ENCODE results near the gene GABARAP.

Gene GABARAP

DNA sequence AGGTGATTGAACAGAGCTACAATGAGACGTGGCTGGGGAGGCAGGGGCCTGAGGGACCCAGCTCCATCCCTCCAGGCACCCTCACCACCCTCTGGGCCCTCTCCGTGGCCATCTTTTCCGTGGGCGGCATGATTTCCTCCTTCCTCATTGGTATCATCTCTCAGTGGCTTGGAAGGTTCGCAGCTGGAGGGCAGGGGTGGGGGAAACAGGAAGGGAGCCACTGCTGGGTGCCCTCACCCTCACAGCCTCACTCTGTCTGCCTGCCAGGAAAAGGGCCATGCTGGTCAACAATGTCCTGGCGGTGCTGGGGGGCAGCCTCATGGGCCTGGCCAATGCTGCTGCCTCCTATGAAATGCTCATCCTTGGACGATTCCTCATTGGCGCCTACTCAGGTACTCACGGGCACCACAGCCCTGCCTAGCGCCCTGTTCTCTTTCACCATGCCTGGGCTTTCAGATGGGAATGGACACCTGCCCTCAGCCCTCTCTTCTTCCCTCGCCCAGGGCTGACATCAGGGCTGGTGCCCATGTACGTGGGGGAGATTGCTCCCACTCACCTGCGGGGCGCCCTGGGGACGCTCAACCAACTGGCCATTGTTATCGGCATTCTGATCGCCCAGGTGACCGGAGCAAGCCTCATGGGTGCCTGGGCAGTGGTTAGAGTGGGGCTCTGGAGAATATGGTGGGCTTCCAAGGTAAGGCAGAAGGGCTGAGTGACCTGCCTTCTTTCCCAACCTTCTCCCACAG, 41.4 kb upstream of the GABARAP start:
- TF ChIP-seq, protein P1, sequence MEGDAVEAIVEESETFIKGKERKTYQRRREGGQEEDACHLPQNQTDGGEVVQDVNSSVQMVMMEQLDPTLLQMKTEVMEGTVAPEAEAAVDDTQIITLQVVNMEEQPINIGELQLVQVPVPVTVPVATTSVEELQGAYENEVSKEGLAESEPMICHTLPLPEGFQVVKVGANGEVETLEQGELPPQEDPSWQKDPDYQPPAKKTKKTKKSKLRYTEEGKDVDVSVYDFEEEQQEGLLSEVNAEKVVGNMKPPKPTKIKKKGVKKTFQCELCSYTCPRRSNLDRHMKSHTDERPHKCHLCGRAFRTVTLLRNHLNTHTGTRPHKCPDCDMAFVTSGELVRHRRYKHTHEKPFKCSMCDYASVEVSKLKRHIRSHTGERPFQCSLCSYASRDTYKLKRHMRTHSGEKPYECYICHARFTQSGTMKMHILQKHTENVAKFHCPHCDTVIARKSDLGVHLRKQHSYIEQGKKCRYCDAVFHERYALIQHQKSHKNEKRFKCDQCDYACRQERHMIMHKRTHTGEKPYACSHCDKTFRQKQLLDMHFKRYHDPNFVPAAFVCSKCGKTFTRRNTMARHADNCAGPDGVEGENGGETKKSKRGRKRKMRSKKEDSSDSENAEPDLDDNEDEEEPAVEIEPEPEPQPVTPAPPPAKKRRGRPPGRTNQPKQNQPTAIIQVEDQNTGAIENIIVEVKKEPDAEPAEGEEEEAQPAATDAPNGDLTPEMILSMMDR (IDR thresholded peaks at IDR 0.05; ENCODE audit: low read depth, low read length): no peak
- H3K4me3 ChIP-seq (replicated peaks in 1 of 2; ENCODE audit: low read depth in 2 of 2, low read length in 2 of 2): no peak overlapping the region
- DNase-seq (ENCODE audit: low read depth in 2 of 2): no peak

DNA sequence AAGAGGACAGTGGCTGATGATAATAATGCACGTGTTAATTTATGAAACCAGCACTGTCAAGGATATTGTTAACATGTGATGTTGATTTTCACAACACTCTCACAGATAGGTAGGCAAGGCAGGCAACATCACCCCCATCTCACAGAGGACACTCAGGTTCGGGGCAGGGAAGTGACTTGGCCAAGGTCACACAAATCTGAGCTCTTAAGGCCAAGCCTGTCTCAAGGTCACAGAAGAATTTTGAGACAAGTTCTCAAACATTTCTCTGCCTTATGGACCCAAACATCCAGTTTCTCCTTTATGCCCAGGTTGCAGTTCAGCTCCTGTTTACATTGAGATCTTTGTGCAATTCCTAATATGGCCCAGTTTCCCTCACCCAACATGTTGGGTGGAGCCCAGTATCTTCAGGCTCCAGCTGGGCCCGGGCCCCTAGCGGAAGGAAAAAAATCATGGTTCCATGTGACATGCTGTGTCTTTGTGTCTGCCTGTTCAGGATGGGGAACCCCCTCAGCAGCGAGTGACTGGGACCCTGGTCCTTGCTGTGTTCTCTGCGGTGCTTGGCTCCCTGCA, 40.6 kb upstream of the GABARAP start:
- no peak overlapping the region for H3K4me3 ChIP-seq (replicated peaks in 1 of 2; ENCODE audit: low read depth in 2 of 2, low read length in 2 of 2)
- TF ChIP-seq, protein P1 (IDR thresholded peaks at IDR 0.05; ENCODE audit: low read depth, low read length): peak; percentile 5
- DNase-seq (ENCODE audit: low read depth in 2 of 2): no peak

DNA sequence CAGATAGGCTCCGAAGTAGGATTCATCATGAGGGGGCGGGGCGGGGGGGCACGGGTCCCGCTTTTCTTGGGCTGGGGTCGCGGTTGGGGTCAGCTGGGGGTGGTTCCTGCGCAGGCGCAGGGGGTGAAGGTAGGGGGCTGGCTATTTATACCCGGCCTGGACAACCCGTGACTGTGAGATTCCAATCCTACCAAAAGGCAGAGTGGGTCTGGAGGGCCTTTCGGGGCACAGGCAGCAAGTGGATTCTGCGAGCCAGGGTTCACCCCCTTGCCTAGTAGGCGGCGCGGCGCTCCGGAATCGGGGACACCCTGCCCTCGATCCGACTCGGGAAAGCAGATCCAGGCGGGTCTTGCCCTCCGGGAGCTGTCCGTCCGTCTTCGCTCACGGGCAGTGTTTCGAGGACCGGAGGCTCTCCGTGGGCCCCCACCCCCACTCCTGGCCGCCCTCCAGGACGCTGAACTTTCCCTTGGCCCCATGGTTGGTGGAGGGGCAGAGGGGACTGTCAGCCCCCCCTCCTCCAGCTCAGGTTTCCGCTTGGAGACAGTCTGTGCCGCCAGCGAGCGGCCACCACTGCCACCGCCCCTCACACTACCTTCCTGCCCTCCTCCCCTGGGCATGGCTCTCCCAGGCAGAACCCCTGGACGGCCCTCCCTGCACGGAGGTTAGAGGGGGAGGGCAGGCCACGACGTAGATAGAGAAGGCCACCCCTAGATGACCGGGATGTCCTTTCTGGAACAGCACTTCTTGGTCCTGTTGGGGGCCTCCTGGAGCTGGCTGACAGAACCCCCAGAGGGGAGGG, 39.9 kb upstream of the GABARAP start:
- TF ChIP-seq, protein P1 (IDR thresholded peaks at IDR 0.05; ENCODE audit: low read depth, low read length): no peak
- DNase-seq (ENCODE audit: low read depth in 2 of 2): no peak
- H3K4me3 ChIP-seq (replicated peaks in 1 of 2; ENCODE audit: low read depth in 2 of 2, low read length in 2 of 2): peak overlapping the region; percentile 48 to 52

DNA sequence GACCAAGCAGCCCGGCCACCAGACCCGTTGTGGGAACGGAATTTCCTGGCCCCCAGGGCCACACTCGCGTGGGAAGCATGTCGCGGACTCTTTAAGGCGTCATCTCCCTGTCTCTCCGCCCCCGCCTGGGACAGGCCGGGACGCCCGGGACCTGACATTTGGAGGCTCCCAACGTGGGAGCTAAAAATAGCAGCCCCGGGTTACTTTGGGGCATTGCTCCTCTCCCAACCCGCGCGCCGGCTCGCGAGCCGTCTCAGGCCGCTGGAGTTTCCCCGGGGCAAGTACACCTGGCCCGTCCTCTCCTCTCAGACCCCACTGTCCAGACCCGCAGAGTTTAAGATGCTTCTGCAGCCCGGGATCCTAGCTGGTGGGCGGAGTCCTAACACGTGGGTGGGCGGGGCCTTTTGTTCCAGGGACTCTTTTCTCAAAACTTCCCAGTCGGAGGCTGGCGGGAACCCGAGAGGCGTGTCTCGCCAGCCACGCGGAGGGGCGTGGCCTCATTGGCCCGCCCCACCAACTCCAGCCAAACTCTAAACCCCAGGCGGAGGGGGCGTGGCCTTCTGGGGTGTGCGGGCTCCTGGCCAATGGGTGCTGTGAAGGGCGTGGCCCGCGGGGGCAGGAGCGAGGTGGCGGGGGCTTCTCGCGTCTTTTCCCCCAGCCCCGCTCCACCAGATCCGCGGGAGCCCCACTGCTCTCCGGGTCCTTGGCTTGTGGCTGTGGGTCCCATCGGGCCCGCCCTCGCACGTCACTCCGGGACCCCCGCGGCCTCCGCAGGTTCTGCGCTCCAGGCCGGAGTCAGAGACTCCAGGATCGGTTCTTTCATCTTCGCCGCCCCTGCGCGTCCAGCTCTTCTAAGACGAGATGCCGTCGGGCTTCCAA, 39.1 kb upstream of the GABARAP start, which contains the start of gene SLC2A4:
SLC2A4 (plus strand) TSS at position 645 of the 879 bp plus-strand sequence; CDS start at position 862, 217 bp downstream.
- peak within 1 kb of the TSS; percentile 48 to 52 for H3K4me3 ChIP-seq (replicated peaks in 1 of 2; ENCODE audit: low read depth in 2 of 2, low read length in 2 of 2)
- TF ChIP-seq, protein P1 (IDR thresholded peaks at IDR 0.05; ENCODE audit: low read depth, low read length): no peak
- peak; percentile 95 to 96 for DNase-seq (ENCODE audit: low read depth in 2 of 2)

DNA sequence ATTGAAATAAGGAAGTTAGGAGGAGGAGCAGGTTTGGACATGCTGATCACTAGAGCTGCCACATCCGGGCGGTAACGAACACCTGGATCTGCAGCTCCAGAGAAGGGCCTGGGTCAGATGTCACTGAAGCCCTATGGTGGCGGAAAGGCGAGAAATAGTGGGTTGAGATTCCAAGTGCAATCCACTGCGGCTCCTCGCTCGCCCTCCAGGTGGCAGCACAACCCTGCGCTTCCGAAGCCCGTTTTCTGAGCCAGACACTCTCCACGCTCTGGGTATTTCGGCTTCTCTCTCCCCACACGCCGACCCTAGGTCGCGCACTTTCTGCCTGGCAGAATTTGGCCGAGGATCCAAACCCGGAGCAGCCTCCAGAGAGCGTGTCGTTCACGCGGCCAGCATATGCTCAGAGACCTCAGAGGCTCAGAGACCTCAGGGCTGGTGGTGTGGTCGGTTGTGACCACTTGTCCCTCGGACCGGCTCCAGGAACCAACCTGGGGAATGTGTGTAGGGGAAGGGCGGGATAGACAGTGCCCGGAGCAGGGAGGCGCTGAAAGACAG, 38.3 kb upstream of the GABARAP start:
- peak; percentile 85 to 86 for DNase-seq (ENCODE audit: low read depth in 2 of 2)
- H3K4me3 ChIP-seq (replicated peaks in 1 of 2; ENCODE audit: low read depth in 2 of 2, low read length in 2 of 2): peak overlapping the region; percentile 36 to 52
- TF ChIP-seq, protein P1 (IDR thresholded peaks at IDR 0.05; ENCODE audit: low read depth, low read length): peak; percentile 99

DNA sequence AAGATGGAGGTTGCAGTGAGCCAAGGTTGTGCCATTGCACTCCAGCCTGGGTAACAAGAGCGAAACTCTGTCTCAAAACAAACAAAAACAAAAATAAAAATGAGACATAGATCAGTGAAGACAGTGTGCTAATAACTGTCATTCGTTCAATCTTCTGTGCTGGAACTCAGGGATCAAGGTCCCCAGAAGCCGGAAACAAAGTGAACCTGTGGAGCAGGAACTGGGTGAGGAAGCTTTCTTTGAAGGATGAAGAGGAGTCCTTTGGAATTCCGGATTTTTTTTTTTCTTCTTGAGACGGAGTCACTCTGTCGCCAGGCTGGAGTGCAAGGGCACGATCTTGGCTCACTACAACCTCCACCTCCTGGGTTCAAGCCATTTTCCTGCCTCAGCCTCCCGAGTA, 37.2 kb upstream of the GABARAP start:
- no peak for DNase-seq (ENCODE audit: low read depth in 2 of 2)
- TF ChIP-seq, protein P1 (IDR thresholded peaks at IDR 0.05; ENCODE audit: low read depth, low read length): no peak
- no peak overlapping the region for H3K4me3 ChIP-seq (replicated peaks in 1 of 2; ENCODE audit: low read depth in 2 of 2, low read length in 2 of 2)
